Measurements from ENCODE around the gene THAP3.

Gene THAP3

DNA sequence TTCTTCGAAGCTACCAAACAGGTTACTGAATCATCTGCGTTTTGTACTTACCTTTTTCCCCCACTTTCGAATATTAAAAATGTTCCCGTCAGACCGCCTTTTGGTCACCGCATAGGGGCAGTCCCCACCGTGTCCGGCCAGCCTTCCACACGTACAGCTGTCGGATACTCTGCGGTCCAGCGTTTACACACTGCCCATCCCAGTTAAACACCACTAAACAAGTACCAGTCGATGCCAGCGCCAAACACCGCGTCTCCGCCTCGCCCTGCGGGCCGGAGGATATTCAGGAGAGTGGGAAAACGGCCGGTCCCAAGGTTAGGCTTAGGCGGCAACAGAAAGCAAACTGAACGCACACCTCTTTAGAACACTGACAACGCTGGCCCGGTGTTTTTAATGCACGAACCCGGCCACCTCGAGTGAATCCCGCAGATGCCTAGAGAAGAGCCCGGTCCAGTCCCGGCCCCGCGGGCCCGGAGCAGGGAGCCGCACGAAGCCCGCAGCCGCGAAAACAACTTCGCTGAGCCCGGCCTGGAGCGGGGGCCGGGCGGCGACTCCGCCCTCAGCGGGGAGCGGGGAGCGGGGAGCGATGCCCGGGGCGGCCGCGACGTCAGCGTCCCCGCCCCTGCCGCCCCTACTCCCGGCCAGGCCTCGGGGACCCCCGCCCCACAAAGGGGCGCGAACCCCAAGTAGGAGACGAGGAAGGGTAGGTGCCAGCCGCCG, 11.9 kb upstream of the THAP3 start:
- no peak overlapping the region for H3K9ac ChIP-seq
- H3K27me3 ChIP-seq (ENCODE audit: control insufficient read depth, insufficient read depth, low read length), result no peaks in the 10 kb centered on the region
- peak overlapping the region; percentile 90 for H3K4me3 ChIP-seq (ENCODE audit: low read depth, low read length)
- H3K36me3 ChIP-seq (ENCODE audit: control insufficient read depth, insufficient read depth, low read length), result no peaks in the 10 kb centered on the region
- TF ChIP-seq, protein P1, sequence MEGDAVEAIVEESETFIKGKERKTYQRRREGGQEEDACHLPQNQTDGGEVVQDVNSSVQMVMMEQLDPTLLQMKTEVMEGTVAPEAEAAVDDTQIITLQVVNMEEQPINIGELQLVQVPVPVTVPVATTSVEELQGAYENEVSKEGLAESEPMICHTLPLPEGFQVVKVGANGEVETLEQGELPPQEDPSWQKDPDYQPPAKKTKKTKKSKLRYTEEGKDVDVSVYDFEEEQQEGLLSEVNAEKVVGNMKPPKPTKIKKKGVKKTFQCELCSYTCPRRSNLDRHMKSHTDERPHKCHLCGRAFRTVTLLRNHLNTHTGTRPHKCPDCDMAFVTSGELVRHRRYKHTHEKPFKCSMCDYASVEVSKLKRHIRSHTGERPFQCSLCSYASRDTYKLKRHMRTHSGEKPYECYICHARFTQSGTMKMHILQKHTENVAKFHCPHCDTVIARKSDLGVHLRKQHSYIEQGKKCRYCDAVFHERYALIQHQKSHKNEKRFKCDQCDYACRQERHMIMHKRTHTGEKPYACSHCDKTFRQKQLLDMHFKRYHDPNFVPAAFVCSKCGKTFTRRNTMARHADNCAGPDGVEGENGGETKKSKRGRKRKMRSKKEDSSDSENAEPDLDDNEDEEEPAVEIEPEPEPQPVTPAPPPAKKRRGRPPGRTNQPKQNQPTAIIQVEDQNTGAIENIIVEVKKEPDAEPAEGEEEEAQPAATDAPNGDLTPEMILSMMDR (IDR thresholded peaks at IDR 0.05), result no peak
- H3K4me1 ChIP-seq, result no peaks in the 10 kb centered on the region
- no peaks in the 10 kb centered on the region for H3K79me2 ChIP-seq
- H3K4me2 ChIP-seq (ENCODE audit: low read length), result peak overlapping the region; percentile 88
- no peaks in the 10 kb centered on the region for H3K9me3 ChIP-seq (ENCODE audit: control insufficient read depth, low read length)
- peak overlapping the region; percentile 86 for H2AFZ ChIP-seq
- peak overlapping the region; percentile 79 for H3K27ac ChIP-seq

DNA sequence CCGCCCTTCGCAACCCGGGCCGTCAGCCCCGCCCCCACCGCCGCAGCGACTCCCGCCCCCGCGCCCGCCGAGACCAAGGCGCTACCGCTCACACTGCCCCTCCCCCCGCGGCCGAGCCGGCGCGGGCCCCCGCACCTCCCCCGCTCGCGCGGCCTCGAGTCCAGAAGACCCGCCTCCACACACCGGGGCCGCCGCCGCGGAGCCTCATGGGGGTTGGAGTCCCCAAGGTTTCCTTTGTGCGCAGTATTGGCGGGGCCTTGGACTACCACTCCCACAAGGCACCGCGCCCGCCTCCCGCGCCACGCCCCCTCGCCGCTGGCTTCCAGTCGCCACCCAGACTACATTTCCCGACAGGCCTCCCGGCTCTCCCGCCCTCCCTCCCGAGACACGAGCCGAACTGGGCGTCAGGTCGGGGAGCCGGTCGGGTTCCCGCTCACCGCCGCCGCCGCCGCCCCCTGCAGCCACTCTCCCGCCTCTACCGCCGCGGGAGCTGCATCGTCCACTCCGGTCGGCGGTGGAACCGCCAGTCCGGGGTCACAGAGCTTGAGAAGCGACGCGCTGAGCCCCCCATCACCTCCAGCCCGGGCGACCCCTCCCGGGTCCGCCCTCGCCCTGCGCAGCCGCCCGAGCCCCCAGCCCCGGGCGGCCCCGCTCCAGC, 11.2 kb upstream of the THAP3 start, which contains the start of gene PHF13:
Gene PHF13 (plus strand): TSS at position 371 of the 658 bp plus-strand sequence. CDS start 336 bp downstream, outside the sequence.
- TF ChIP-seq, protein P1 (IDR thresholded peaks at IDR 0.05), result no peak
- Histone ChIP-seq H3K4me2 (ENCODE audit: low read length) (peak within 1 kb of the TSS; percentile 88), H3K4me3 (ENCODE audit: low read depth, low read length) (peak within 1 kb of the TSS; percentile 90), H3K27ac (peak within 1 kb of the TSS; percentile 79), H3K9me3 (ENCODE audit: control insufficient read depth, low read length) (no peaks in the 10 kb centered on the region), H3K27me3 (ENCODE audit: control insufficient read depth, insufficient read depth, low read length) (no peaks in the 10 kb centered on the region), H2AFZ (peak within 1 kb of the TSS; percentile 86), H3K36me3 (ENCODE audit: control insufficient read depth, insufficient read depth, low read length) (no peaks in the 10 kb centered on the region), H3K79me2 (no peaks in the 10 kb centered on the region), H3K4me1 (no peaks in the 10 kb centered on the region), H3K9ac (no peak within 1 kb of the TSS)

DNA sequence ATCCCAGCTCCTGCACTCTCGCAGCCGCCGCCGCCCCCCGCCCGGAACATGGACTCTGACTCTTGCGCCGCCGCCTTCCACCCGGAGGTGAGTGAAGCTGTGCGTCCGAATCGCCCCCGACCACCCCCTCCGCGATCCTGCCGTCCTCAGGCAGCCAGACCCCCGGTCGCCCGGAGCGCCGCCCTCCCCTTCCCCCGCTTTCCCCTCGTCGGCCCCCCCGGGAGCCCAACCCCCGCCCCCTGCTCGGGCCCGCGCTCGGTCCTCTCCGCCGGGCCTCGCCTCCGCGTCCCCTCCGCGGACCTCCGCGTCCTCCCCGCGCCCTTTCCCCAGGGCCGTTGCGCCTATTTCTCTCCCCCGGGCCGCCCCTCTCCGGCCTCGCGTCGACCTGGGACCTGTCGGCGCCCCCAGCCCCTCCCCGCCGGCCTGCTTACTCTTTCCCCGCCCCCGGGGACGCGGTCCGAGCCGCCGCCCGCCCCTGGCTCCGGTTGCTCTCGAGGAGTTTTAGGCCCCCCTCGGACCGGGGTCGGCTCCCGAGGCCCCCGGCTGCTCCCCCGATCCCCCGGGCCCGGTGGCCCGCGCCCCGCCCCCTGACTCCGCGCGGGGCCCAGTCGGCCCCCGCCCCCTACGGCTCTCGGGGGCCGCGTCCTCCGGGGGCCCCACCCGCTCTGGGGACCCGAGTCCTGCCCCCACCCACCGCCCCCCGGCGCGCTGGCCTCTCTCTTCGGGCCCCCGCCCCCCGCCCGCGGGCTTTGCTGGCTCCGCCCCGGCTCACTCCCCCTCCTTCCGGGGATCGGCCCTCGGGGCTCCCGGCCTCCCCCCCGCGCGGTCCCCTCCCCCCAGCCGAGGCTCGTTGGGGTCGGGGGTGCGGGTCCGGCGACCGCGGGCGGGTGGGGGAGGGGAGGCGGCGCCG, 10.4 kb upstream of the THAP3 start:
- no peak overlapping the region for H3K9ac ChIP-seq

DNA sequence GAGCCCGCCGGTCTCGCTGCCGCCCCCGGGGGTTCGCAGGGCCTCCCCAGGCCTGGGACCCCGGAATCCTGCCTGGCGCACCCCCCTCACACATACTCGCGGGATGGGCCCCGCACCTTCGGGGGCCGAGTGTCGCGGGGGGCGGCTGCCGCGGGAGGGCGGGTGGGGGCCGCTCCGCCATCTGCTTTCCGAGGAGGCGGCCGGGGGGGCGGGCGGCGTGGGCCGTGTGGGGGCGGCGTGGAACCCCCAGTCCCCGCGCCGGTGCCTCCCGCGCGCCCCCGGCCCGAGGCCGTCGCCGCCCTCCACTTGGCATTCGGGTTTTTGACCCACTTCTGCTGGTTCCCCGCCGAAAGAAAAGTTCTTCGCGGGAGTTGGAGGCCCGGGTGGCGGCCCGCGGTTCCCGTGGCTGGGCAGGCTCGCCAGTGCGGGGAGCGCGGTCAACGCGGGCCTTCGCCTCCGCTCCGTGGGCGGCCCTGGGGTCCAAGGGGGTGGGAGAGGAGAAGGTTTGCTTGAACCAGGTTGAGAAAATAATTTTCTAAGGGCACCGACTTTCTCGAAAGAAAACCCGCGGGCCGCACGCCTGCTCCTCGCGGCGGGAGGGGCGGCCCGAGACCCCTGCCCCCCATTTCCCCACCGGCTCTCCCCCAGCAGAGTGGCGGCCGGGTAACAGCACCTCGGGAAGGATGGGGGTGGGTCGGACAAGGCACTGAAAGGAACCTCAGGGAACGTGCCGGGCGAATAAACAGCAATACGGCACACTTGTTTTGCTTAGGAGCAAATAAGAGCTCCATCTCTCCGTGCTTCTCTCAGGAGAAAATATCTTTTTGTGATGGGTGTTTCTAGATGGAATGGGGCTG, 9.5 kb upstream of the THAP3 start:
- Histone ChIP-seq H3K9me3 (ENCODE audit: control insufficient read depth, low read length) (no peaks in the 10 kb centered on the region), H3K27ac (no peak overlapping the region), H3K9ac (no peak overlapping the region)

More for the DNA sequence above, 10.4 kb upstream of the THAP3 start:
- TF ChIP-seq, protein P1 (IDR thresholded peaks at IDR 0.05), result no peak
- peak overlapping the region; percentile 64 for H2AFZ ChIP-seq
- H3K27ac ChIP-seq, result peak overlapping the region; percentile 69
- H3K4me3 ChIP-seq (ENCODE audit: low read depth, low read length), result peak overlapping the region; percentile 90
- no peaks in the 10 kb centered on the region for H3K27me3 ChIP-seq (ENCODE audit: control insufficient read depth, insufficient read depth, low read length)
- H3K4me1 ChIP-seq, result no peaks in the 10 kb centered on the region
- no peaks in the 10 kb centered on the region for H3K9me3 ChIP-seq (ENCODE audit: control insufficient read depth, low read length)
- H3K36me3 ChIP-seq (ENCODE audit: control insufficient read depth, insufficient read depth, low read length), result no peaks in the 10 kb centered on the region
- no peaks in the 10 kb centered on the region for H3K79me2 ChIP-seq
- peak overlapping the region; percentile 73 for H3K4me2 ChIP-seq (ENCODE audit: low read length)

More for the DNA sequence above, 9.5 kb upstream of the THAP3 start:
- peak overlapping the region; percentile 72 for H3K4me3 ChIP-seq (ENCODE audit: low read depth, low read length)
- no peaks in the 10 kb centered on the region for H3K27me3 ChIP-seq (ENCODE audit: control insufficient read depth, insufficient read depth, low read length)
- H3K79me2 ChIP-seq, result no peaks in the 10 kb centered on the region
- TF ChIP-seq, protein P1 (IDR thresholded peaks at IDR 0.05), result no peak
- peak overlapping the region; percentile 87 for H3K4me2 ChIP-seq (ENCODE audit: low read length)
- H2AFZ ChIP-seq, result peak overlapping the region; percentile 42
- H3K4me1 ChIP-seq, result no peaks in the 10 kb centered on the region
- H3K36me3 ChIP-seq (ENCODE audit: control insufficient read depth, insufficient read depth, low read length), result no peaks in the 10 kb centered on the region
